CD4-positive, alpha-beta T cell treated with Interleukin-15 for 1 hour (primary cell): Measurements from ENCODE around the gene CD8B2.
"Not testable (repeated sequence)": the region's sequence is repeated elsewhere in the genome, so short reads cannot be mapped to it uniquely, and the experiment has no call there.

Source experiments
- DNase-seq: peaks from one replicate; pipeline ENCODE4 v3.0.0-alpha.2; 2020

The CD8B2 gene

GRCh38 chr2:106553321-106553720, 66.2 kb downstream of the CD8B2 start:
- DNase-seq: no peak

- no peak for DNase-seq
Measured at GRCh38 chr2:106554411-106554810, 67.2 kb downstream of the CD8B2 start.

GRCh38 chr2:106555053-106555452, 67.9 kb downstream of the CD8B2 start:
- DNase-seq: no peak

- DNase-seq: not testable (repeated sequence)
Measured at GRCh38 chr2:106559786-106560185, 72.6 kb downstream of the CD8B2 start.

GRCh38 chr2:106560773-106561172, 73.6 kb downstream of the CD8B2 start:
- DNase-seq: no peak

- DNase-seq: no peak
Measured at GRCh38 chr2:106561356-106561755, 74.2 kb downstream of the CD8B2 start.

- no peak for DNase-seq
Measured at GRCh38 chr2:106561803-106562202, 74.6 kb downstream of the CD8B2 start.

- no peak for DNase-seq
Measured at GRCh38 chr2:106562268-106563186, 75.4 kb downstream of the CD8B2 start.

GRCh38 chr2:106563195-106563594, 76.0 kb downstream of the CD8B2 start:
- no peak for DNase-seq

- DNase-seq: no peak
Measured at GRCh38 chr2:106565599-106565998, 78.4 kb downstream of the CD8B2 start.

- no peak for DNase-seq
Measured at GRCh38 chr2:106566050-106566449, 78.9 kb downstream of the CD8B2 start.

- not testable (repeated sequence) for DNase-seq
Measured at GRCh38 chr2:106566484-106566883, 79.3 kb downstream of the CD8B2 start.

- DNase-seq: no peak
Measured at GRCh38 chr2:106570316-106570715, 83.2 kb downstream of the CD8B2 start.
